Measurements from ENCODE around the gene E2F4. TPM values are rescaled to one million over a fixed set of nuclear protein-coding genes. Genes with fewer than 3 reads are reported as not detected.

E2F4 gene
- total and polyA plus RNA-seq, 2 of the 13 experiments (the other 11 are each of a cell fraction or from before 2014, with no cell fraction given): 84.8 to 91.2 TPM

DNA sequence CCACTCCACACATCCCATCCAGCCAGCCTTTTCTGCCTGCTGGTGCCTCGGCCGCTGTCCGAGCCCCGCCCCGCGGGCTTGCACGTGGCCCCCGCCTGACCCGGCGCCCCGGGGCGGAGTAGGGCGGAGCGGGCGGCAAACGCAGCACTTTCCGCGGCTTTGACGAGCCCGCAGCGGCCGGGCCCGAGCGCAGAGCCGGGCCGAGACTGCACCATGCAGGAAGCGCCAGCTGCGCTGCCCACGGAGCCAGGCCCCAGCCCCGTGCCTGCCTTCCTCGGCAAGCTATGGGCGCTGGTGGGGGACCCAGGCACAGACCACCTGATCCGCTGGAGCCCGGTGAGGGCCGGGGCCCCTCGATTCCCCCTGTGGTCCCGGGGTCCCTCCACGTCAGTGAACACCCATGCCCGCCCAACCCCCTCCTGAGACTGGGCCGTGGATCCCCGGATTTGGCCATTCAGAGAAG lies 27.3 kb upstream of the E2F4 start, which contains the start of gene HSF4 (continued):
- TF ChIP-seq ZNF142 (CRISPR knock-in tag; IDR thresholded peaks at IDR 0.05): peak; percentile 92
- TF ChIP-seq, protein P1, sequence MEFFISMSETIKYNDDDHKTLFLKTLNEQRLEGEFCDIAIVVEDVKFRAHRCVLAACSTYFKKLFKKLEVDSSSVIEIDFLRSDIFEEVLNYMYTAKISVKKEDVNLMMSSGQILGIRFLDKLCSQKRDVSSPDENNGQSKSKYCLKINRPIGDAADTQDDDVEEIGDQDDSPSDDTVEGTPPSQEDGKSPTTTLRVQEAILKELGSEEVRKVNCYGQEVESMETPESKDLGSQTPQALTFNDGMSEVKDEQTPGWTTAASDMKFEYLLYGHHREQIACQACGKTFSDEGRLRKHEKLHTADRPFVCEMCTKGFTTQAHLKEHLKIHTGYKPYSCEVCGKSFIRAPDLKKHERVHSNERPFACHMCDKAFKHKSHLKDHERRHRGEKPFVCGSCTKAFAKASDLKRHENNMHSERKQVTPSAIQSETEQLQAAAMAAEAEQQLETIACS (CRISPR knock-in tag; IDR thresholded peaks at IDR 0.05): peak; percentile 64
- TF ChIP-seq KDM5A (IDR thresholded peaks at IDR 0.05; ENCODE audit: borderline replicate concordance, low read length): no peak
- TF ChIP-seq TFE3 (CRISPR knock-in tag; IDR thresholded peaks at IDR 0.05): peak; percentile 71
- peak; percentile 46 for TF ChIP-seq TAF15 (IDR thresholded peaks at IDR 0.05; ENCODE audit: low read depth, low read length, poor library complexity, severe bottlenecking)
- no peak for TF ChIP-seq ZNF550 (CRISPR knock-in tag; IDR thresholded peaks at IDR 0.05; ENCODE audit: borderline replicate concordance)
- peak; percentile 93 for TF ChIP-seq ZNF274 (CRISPR knock-in tag; IDR thresholded peaks at IDR 0.05)
- TF ChIP-seq RBAK (CRISPR knock-in tag; IDR thresholded peaks at IDR 0.05): no peak
- TF ChIP-seq ZFP36 (IDR thresholded peaks at IDR 0.05; ENCODE audit: borderline replicate concordance, low read depth, low read length, partially characterized antibody): no peak
- no peak for TF ChIP-seq TIGD3 (CRISPR knock-in tag; IDR thresholded peaks at IDR 0.05; ENCODE audit: borderline replicate concordance)
- peak; percentile 73; the same call in 1 of the 2 replicates for TF ChIP-seq ZFP90 (CRISPR knock-in tag; IDR thresholded peaks at IDR 0.05; ENCODE audit: borderline replicate concordance)
- peak; percentile 94 for TF ChIP-seq ETV6 (CRISPR knock-in tag; conservative IDR thresholded peaks at IDR 0.05)
- TF ChIP-seq U2AF1 (optimal IDR thresholded peaks at IDR 0.05; ENCODE audit: low read depth, low read length): no peak
- TF ChIP-seq, protein P2, sequence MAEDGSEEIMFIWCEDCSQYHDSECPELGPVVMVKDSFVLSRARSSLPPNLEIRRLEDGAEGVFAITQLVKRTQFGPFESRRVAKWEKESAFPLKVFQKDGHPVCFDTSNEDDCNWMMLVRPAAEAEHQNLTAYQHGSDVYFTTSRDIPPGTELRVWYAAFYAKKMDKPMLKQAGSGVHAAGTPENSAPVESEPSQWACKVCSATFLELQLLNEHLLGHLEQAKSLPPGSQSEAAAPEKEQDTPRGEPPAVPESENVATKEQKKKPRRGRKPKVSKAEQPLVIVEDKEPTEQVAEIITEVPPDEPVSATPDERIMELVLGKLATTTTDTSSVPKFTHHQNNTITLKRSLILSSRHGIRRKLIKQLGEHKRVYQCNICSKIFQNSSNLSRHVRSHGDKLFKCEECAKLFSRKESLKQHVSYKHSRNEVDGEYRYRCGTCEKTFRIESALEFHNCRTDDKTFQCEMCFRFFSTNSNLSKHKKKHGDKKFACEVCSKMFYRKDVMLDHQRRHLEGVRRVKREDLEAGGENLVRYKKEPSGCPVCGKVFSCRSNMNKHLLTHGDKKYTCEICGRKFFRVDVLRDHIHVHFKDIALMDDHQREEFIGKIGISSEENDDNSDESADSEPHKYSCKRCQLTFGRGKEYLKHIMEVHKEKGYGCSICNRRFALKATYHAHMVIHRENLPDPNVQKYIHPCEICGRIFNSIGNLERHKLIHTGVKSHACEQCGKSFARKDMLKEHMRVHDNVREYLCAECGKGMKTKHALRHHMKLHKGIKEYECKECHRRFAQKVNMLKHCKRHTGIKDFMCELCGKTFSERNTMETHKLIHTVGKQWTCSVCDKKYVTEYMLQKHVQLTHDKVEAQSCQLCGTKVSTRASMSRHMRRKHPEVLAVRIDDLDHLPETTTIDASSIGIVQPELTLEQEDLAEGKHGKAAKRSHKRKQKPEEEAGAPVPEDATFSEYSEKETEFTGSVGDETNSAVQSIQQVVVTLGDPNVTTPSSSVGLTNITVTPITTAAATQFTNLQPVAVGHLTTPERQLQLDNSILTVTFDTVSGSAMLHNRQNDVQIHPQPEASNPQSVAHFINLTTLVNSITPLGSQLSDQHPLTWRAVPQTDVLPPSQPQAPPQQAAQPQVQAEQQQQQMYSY (CRISPR knock-in tag; IDR thresholded peaks at IDR 0.05): peak; percentile 91
- peak; percentile 74 for TF ChIP-seq GABPB1 (CRISPR knock-in tag; IDR thresholded peaks at IDR 0.05)
